ENCODE results near the gene PTGER2.

Gene PTGER2

GRCh38 chr14:52349731-52350130, 35.6 kb downstream of the PTGER2 start:
- H3K27me3 ChIP-seq (ENCODE audit: insufficient read depth, low read length, poor library complexity, severe bottlenecking): peaks cover 71% of the 10 kb centered on the region
- H3K36me3 ChIP-seq (ENCODE audit: insufficient read depth, low read length): no peaks in the 10 kb centered on the region
- H3K4me2 ChIP-seq (ENCODE audit: low read depth, low read length, poor library complexity, severe bottlenecking): no peak overlapping the region
- TF ChIP-seq, protein P1, sequence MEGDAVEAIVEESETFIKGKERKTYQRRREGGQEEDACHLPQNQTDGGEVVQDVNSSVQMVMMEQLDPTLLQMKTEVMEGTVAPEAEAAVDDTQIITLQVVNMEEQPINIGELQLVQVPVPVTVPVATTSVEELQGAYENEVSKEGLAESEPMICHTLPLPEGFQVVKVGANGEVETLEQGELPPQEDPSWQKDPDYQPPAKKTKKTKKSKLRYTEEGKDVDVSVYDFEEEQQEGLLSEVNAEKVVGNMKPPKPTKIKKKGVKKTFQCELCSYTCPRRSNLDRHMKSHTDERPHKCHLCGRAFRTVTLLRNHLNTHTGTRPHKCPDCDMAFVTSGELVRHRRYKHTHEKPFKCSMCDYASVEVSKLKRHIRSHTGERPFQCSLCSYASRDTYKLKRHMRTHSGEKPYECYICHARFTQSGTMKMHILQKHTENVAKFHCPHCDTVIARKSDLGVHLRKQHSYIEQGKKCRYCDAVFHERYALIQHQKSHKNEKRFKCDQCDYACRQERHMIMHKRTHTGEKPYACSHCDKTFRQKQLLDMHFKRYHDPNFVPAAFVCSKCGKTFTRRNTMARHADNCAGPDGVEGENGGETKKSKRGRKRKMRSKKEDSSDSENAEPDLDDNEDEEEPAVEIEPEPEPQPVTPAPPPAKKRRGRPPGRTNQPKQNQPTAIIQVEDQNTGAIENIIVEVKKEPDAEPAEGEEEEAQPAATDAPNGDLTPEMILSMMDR (conservative IDR thresholded peaks at IDR 0.05; ENCODE audit: low read length): no peak
- no peak for TF ChIP-seq EZH2phosphoT487 (IDR thresholded peaks at IDR 0.05; ENCODE audit: borderline replicate concordance)
- H3F3A ChIP-seq (ENCODE audit: low read depth): no peaks in the 10 kb centered on the region
- no peak overlapping the region for H3K4me3 ChIP-seq (ENCODE audit: low read length, poor library complexity, severe bottlenecking)
- no peaks in the 10 kb centered on the region for H4K20me1 ChIP-seq (ENCODE audit: insufficient read depth, low read length, poor library complexity, severe bottlenecking)
- no peaks in the 10 kb centered on the region for H3K9me2 ChIP-seq (replicated peaks; ENCODE audit: low read depth, low read length)
- H3K9ac ChIP-seq (ENCODE audit: low read depth, low read length, poor library complexity, severe bottlenecking): no peak overlapping the region
- H3K9me3 ChIP-seq (ENCODE audit: insufficient read depth, low read depth, low read length): no peaks in the 10 kb centered on the region
- no peak overlapping the region for H2AFZ ChIP-seq (ENCODE audit: low read length)
- H3K4me1 ChIP-seq (ENCODE audit: insufficient read depth, low read length, poor library complexity, severe bottlenecking): peaks cover 11% of the 10 kb centered on the region
- H3K79me2 ChIP-seq (ENCODE audit: insufficient read depth, low read length): no peaks in the 10 kb centered on the region

DNA sequence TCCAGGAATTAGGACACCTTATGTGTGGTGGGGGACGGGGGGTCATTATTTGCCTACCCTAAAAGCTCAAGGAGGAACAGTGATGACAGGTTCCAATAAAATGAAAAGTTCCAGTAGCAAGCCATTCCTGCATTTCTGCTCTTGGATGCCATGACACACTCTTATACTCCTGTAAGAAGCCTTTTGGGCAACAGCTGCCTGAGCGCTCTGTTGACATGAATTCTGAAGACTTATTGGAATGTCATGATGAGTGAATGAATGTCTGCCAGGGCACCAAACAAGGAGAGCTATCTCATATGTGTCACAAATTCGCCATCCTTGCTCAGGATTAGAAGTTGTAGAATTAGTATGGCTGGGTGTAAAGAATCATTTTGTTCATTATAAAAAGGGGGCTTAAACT, 36.3 kb downstream of the PTGER2 start:
- Histone ChIP-seq H3K4me2 (ENCODE audit: low read depth, low read length, poor library complexity, severe bottlenecking) (no peak overlapping the region), H3F3A (ENCODE audit: low read depth) (no peaks in the 10 kb centered on the region), H3K4me1 (ENCODE audit: insufficient read depth, low read length, poor library complexity, severe bottlenecking) (peaks cover 11% of the 10 kb centered on the region), H3K9me3 (ENCODE audit: insufficient read depth, low read depth, low read length) (no peaks in the 10 kb centered on the region), H2AFZ (ENCODE audit: low read length) (no peak overlapping the region), H4K20me1 (ENCODE audit: insufficient read depth, low read length, poor library complexity, severe bottlenecking) (no peaks in the 10 kb centered on the region), H3K36me3 (ENCODE audit: insufficient read depth, low read length) (no peaks in the 10 kb centered on the region), H3K27me3 (ENCODE audit: insufficient read depth, low read length, poor library complexity, severe bottlenecking) (peaks cover 76% of the 10 kb centered on the region), H3K9me2 (replicated peaks; ENCODE audit: low read depth, low read length) (no peaks in the 10 kb centered on the region), H3K9ac (ENCODE audit: low read depth, low read length, poor library complexity, severe bottlenecking) (no peak overlapping the region), H3K4me3 (ENCODE audit: low read length, poor library complexity, severe bottlenecking) (no peak overlapping the region), H3K79me2 (ENCODE audit: insufficient read depth, low read length) (no peaks in the 10 kb centered on the region)
- TF ChIP-seq EZH2phosphoT487 (IDR thresholded peaks at IDR 0.05; ENCODE audit: borderline replicate concordance): no peak
- TF ChIP-seq, protein P1 (conservative IDR thresholded peaks at IDR 0.05; ENCODE audit: low read length): no peak

DNA sequence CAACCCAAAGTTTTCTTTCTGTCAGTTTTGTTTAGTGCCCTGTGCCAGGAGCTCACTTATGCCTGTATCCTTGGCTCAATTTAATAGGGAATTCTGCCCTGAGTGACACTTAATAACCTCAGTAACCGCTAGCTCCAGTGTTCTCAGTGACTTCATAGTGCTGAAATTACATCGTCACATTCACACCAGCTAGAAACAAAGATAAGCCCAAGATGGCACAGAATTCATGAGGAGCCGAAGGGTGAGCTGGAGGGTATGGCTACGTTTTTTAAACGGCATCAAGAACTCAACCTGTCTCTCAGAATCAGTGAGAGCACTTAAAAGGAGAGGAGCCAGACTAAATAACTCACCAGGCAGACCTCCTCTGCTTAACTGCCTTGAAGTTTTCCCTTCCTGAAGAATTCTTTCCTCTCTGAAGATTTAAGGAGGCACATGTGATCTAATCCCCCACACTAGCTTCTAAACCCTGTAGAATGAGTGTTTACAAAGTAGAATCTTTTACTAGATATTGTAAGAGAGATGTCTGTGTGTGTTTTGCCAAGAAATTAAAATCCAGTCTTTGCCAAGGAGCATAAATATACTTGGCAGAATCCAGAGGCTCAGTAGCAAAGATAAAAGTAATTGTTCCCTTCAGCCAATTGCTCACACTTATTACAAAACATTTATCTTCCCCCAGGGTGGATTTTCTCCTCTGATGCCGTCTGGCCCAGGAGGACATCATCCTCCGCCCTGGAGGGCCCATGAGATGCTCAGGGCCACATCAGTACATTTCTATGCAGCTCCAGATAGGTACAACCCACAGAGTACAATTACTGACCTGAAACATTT, 37.3 kb downstream of the PTGER2 start:
- H3K36me3 ChIP-seq (ENCODE audit: insufficient read depth, low read length): no peaks in the 10 kb centered on the region
- H3K4me2 ChIP-seq (ENCODE audit: low read depth, low read length, poor library complexity, severe bottlenecking): peak overlapping the region; percentile 39
- no peak overlapping the region for H3K4me3 ChIP-seq (ENCODE audit: low read length, poor library complexity, severe bottlenecking)
- no peak overlapping the region for H3K9ac ChIP-seq (ENCODE audit: low read depth, low read length, poor library complexity, severe bottlenecking)
- H3K9me3 ChIP-seq (ENCODE audit: insufficient read depth, low read depth, low read length): no peaks in the 10 kb centered on the region
- no peaks in the 10 kb centered on the region for H3K79me2 ChIP-seq (ENCODE audit: insufficient read depth, low read length)
- TF ChIP-seq, protein P1 (conservative IDR thresholded peaks at IDR 0.05; ENCODE audit: low read length): no peak
- TF ChIP-seq EZH2phosphoT487 (IDR thresholded peaks at IDR 0.05; ENCODE audit: borderline replicate concordance): no peak
- no peaks in the 10 kb centered on the region for H4K20me1 ChIP-seq (ENCODE audit: insufficient read depth, low read length, poor library complexity, severe bottlenecking)
- H3K9me2 ChIP-seq (replicated peaks; ENCODE audit: low read depth, low read length): no peaks in the 10 kb centered on the region
- no peak overlapping the region for H2AFZ ChIP-seq (ENCODE audit: low read length)
- peaks cover 83% of the 10 kb centered on the region for H3K27me3 ChIP-seq (ENCODE audit: insufficient read depth, low read length, poor library complexity, severe bottlenecking)
- peaks cover 11% of the 10 kb centered on the region for H3K4me1 ChIP-seq (ENCODE audit: insufficient read depth, low read length, poor library complexity, severe bottlenecking)
- H3F3A ChIP-seq (ENCODE audit: low read depth): no peaks in the 10 kb centered on the region
